Karpas-422 (cell line): ENCODE data around the gene ADAMTSL3. TPM values are rescaled to one million over a fixed set of nuclear protein-coding genes. Genes with fewer than 3 reads are reported as not detected.
"Not testable (repeated sequence)": the region's sequence is repeated elsewhere in the genome, so short reads cannot be mapped to it uniquely, and the experiment has no call there.

Experiments
- DNase-seq: peaks from one replicate; pipeline ENCODE4 v3.0.0-alpha.2; 2015
- H2AFZ ChIP-seq: fragments of 200-600 bp; sonication (generic); 2 replicates; pipeline ENCODE4 v1.6.1; 2014; ENCODE audit warnings: antibody characterized with exemption, low read length, mixed read lengths
- H3K27ac ChIP-seq: fragments of 200-600 bp; sonication (generic); 2 replicates; pipeline ENCODE4 v1.5.1; 2014; ENCODE audit warnings: mild to moderate bottlenecking, low read length, moderate library complexity
- H3K27me3 ChIP-seq: fragments of 200-600 bp; sonication (generic); 2 replicates; pipeline ENCODE4 v1.6.1; 2014; ENCODE audit warnings: low read length, mixed read lengths
- H3K36me3 ChIP-seq: fragments of 200-600 bp; sonication (generic); 2 replicates; pipeline ENCODE4 v1.6.1; 2014; ENCODE audit warnings: low read length, mixed read lengths; ENCODE audit not compliant: insufficient read depth
- H3K4me1 ChIP-seq: fragments of 200-600 bp; sonication (generic); 2 replicates; pipeline ENCODE4 v1.6.1; 2014; ENCODE audit warnings: mild to moderate bottlenecking, low read length, mixed read lengths
- H3K4me2 ChIP-seq: fragments of 200-600 bp; sonication (generic); 2 replicates; pipeline ENCODE4 v1.6.1; 2014; ENCODE audit warnings: low read length, low read depth, mild to moderate bottlenecking; ENCODE audit not compliant: poor library complexity, severe bottlenecking
- H3K4me3 ChIP-seq: fragments of 200-600 bp; sonication (generic); 2 replicates; pipeline ENCODE4 v1.5.1; 2014; ENCODE audit warnings: mild to moderate bottlenecking, antibody characterized with exemption, low read length, mixed read lengths
- H3K79me2 ChIP-seq: fragments of 200-600 bp; sonication (generic); 2 replicates; pipeline ENCODE4 v1.6.1; 2014; ENCODE audit warnings: mild to moderate bottlenecking, low read length, mixed read lengths
- H3K9ac ChIP-seq: fragments of 200-600 bp; sonication (generic); 2 replicates; pipeline ENCODE4 v1.6.0; 2014; ENCODE audit warnings: low read length
- H3K9me2 ChIP-seq: fragments of 200-600 bp; sonication (generic), shearing (Covaris generic); replicated peaks from 2 replicates; pipeline ENCODE4 v1.6.0; 2014; ENCODE audit warnings: mild to moderate bottlenecking, low read length, moderate library complexity; ENCODE audit not compliant: insufficient read depth
- H3K9me3 ChIP-seq: fragments of 300-700, 200-600 bp; sonication (generic); 2 replicates; pipeline ENCODE4 v1.6.1; 2014; ENCODE audit warnings: low read length, mixed read lengths
- H4K20me1 ChIP-seq: fragments of 200-600 bp; sonication (generic); 2 replicates; pipeline ENCODE4 v1.6.1; 2014; ENCODE audit warnings: mild to moderate bottlenecking, antibody characterized with exemption, low read length, low read depth; ENCODE audit not compliant: insufficient read depth
- total RNA-seq: library from RNA; depleted of rRNA; stranded (reverse); fragments of >200 nt; shearing (Covaris generic); gene quantifications from 2 replicates; pipeline ENCODE4 v1.2.3, GENCODE V29; 2014; ENCODE audit warnings: low replicate concordance

ADAMTSL3 gene
- total RNA-seq, 1 experiment from 2014 or later = not detected

DNA sequence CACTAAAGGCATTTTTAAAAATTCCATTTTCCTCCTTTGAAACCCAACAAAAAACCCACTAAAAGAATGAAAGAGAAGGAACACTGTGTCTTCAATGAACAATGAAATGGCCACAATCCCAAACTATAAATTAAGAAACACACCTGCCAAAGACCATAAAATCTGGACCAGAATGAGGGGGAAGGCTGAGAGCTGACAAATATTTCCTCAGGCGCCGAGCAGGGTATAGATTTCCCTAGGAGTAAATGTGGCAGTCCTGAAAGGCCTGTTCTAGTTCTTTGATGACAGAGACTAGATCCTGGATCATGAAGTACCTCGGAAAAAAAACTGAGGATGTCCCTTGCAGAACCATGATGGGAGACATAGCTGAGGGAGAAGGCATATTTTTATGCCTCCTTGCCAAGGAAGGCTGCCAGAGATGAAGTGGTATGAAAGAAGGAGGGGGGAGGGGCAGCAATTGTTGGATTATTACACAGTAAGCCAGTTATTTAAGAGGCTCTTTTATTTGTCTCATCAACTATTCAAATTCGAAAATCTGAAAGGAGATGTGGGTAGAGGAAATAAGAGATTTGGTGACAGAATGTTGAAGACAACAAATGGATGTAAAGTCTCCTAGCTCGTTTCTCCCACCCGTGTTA is 306.4 kb downstream of the ADAMTSL3 start:
- Histone ChIP-seq H3K4me1 (peaks cover 4% of the 10 kb centered on the region; the same call in 1 of the 2 replicates), H3K9me2 (no peaks in the 10 kb centered on the region), H3K9ac (no peak overlapping the region), H3K27me3 (no peaks in the 10 kb centered on the region), H3K36me3 (no peaks in the 10 kb centered on the region), H3K27ac (no peak overlapping the region), H3K9me3 (no peaks in the 10 kb centered on the region), H3K4me3 (no peak overlapping the region), H3K79me2 (no peaks in the 10 kb centered on the region), H3K4me2 (no peak overlapping the region), H2AFZ (no peak overlapping the region), H4K20me1 (no peaks in the 10 kb centered on the region)
- DNase-seq = no peak

DNA sequence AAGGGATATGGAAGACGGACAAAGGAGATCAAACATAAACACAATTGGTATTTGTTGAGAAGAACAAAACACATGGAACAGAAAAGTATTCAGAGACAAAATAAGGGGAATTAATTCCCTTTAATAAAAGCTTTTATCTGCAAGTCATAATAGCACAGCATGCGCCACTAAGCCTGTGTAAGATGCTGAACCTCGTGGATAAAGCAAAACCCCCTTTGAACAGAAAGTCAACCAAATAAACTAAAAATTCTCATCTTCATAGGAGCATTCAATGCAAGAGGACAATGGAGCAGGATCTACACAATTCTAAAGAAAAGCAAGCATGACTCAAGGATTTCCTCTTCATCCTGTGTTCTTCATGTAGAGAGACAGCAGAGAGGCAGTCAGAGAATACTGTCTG is 307.4 kb downstream of the ADAMTSL3 start:
- Histone ChIP-seq H3K79me2 (no peaks in the 10 kb centered on the region), H3K27ac (no peak overlapping the region), H3K9me2 (no peaks in the 10 kb centered on the region), H2AFZ (no peak overlapping the region), H3K4me2 (no peak overlapping the region), H3K4me1 (no peaks in the 10 kb centered on the region), H3K36me3 (no peaks in the 10 kb centered on the region), H3K9ac (no peak overlapping the region), H3K9me3 (no peaks in the 10 kb centered on the region), H3K4me3 (no peak overlapping the region), H4K20me1 (no peaks in the 10 kb centered on the region), H3K27me3 (no peaks in the 10 kb centered on the region)
- DNase-seq = no peak

DNA sequence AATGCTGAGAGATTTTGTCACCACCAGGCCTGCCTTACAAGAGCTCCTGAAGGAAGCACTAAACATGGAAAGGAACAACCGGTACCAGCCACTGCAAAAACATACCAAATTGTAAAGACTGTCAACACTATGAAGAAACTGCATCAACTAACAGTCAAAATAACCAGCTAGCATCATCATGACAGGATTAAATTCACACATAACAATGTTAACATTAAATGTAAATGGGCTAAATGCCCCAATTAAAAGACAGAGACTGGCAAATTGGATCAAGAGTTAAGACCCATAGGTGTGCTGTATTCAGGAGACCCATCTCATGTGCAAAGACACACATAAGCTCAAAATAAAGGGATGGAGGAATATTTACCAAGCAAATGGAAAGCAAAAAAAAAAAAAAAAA is 311.0 kb downstream of the ADAMTSL3 start:
- H3K4me1 ChIP-seq, DNase-seq, H3K4me3 ChIP-seq, H3K27ac ChIP-seq, H2AFZ ChIP-seq, H3K9me3 ChIP-seq, H3K4me2 ChIP-seq, H4K20me1 ChIP-seq, H3K9me2 ChIP-seq, H3K36me3 ChIP-seq, H3K27me3 ChIP-seq, H3K9ac ChIP-seq, H3K79me2 ChIP-seq: not testable (repeated sequence)

GRCh38 chr15:83970295-83970890 is 316.5 kb downstream of the ADAMTSL3 start:
- Histone ChIP-seq H3K79me2 (no peaks in the 10 kb centered on the region), H2AFZ (no peak overlapping the region), H3K36me3 (no peaks in the 10 kb centered on the region), H3K27me3 (no peaks in the 10 kb centered on the region), H3K9me3 (no peaks in the 10 kb centered on the region), H3K4me2 (no peak overlapping the region), H3K9ac (no peak overlapping the region), H3K27ac (no peak overlapping the region), H4K20me1 (no peaks in the 10 kb centered on the region), H3K4me3 (no peak overlapping the region), H3K9me2 (no peaks in the 10 kb centered on the region), H3K4me1 (no peaks in the 10 kb centered on the region)
- no peak for DNase-seq

DNA sequence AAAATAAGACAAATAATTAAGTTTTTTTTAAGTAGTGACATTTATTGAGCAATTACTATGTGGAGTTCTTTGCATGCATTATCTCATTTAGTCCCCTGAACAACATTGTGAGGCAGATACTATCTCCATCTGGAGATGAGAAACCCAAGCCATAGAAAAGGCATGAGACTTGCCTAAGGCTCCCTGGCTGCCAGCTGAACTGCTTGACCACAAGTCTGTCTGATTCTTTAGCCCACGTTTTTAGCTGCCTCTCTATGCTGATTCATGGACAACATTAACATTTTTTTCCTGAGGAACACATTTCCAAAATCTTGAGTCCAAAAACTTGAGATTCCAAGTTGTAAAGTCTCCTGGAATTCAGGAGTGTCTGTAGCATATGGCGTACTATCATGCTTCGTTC is 318.1 kb downstream of the ADAMTSL3 start:
- no peaks in the 10 kb centered on the region for H4K20me1 ChIP-seq
- H3K9ac ChIP-seq = no peak overlapping the region

GRCh38 chr15:83973816-83974215 is 319.9 kb downstream of the ADAMTSL3 start:
- peak; percentile 66 for DNase-seq
- Histone ChIP-seq H4K20me1 (no peaks in the 10 kb centered on the region), H3K79me2 (no peaks in the 10 kb centered on the region), H3K27ac (no peak overlapping the region), H2AFZ (no peak overlapping the region), H3K36me3 (no peaks in the 10 kb centered on the region), H3K9me3 (no peaks in the 10 kb centered on the region), H3K4me2 (no peak overlapping the region), H3K9me2 (no peaks in the 10 kb centered on the region), H3K9ac (no peak overlapping the region), H3K4me1 (no peaks in the 10 kb centered on the region), H3K27me3 (no peaks in the 10 kb centered on the region), H3K4me3 (no peak overlapping the region)

More for the DNA sequence above, 318.1 kb downstream of the ADAMTSL3 start:
- no peaks in the 10 kb centered on the region for H3K79me2 ChIP-seq
- no peak overlapping the region for H3K4me2 ChIP-seq
- H3K27ac ChIP-seq = no peak overlapping the region
- no peaks in the 10 kb centered on the region for H3K9me3 ChIP-seq
- no peaks in the 10 kb centered on the region for H3K4me1 ChIP-seq
- no peaks in the 10 kb centered on the region for H3K9me2 ChIP-seq
- H2AFZ ChIP-seq = no peak overlapping the region
- no peak for DNase-seq
- H3K27me3 ChIP-seq = no peaks in the 10 kb centered on the region
- no peak overlapping the region for H3K4me3 ChIP-seq
- H3K36me3 ChIP-seq = no peaks in the 10 kb centered on the region

- no peak overlapping the region for H2AFZ ChIP-seq
- no peak overlapping the region for H3K9ac ChIP-seq
- no peaks in the 10 kb centered on the region for H3K36me3 ChIP-seq
- no peak overlapping the region for H3K4me2 ChIP-seq
- H3K27ac ChIP-seq = no peak overlapping the region
- H3K4me3 ChIP-seq = no peak overlapping the region
- DNase-seq = no peak
- no peaks in the 10 kb centered on the region for H3K4me1 ChIP-seq
- H4K20me1 ChIP-seq = no peaks in the 10 kb centered on the region
- no peaks in the 10 kb centered on the region for H3K79me2 ChIP-seq
- no peaks in the 10 kb centered on the region for H3K27me3 ChIP-seq
- H3K9me2 ChIP-seq = no peaks in the 10 kb centered on the region
- H3K9me3 ChIP-seq = no peaks in the 10 kb centered on the region
Observed at GRCh38 chr15:83977992-83978391, 324.1 kb downstream of the ADAMTSL3 start.

- H4K20me1 ChIP-seq = no peaks in the 10 kb centered on the region
- H3K4me2 ChIP-seq = no peak overlapping the region
- H3K4me1 ChIP-seq = peaks cover 3% of the 10 kb centered on the region
- no peak overlapping the region for H3K4me3 ChIP-seq
- H3K9me3 ChIP-seq = no peaks in the 10 kb centered on the region
- H3K36me3 ChIP-seq = no peaks in the 10 kb centered on the region
- no peak overlapping the region for H2AFZ ChIP-seq
- no peaks in the 10 kb centered on the region for H3K9me2 ChIP-seq
- H3K79me2 ChIP-seq = no peaks in the 10 kb centered on the region
- no peak for DNase-seq
- H3K27me3 ChIP-seq = no peaks in the 10 kb centered on the region
- H3K27ac ChIP-seq = no peak overlapping the region
- no peak overlapping the region for H3K9ac ChIP-seq
Observed at GRCh38 chr15:83978588-83978987, 324.7 kb downstream of the ADAMTSL3 start.
